C4-2B (cell line): ENCODE data around the gene SZT2.
"Not testable (repeated sequence)": the region's sequence is repeated elsewhere in the genome, so short reads cannot be mapped to it uniquely, and the experiment has no call there.

Experiments
- H3K27ac ChIP-seq: fragments of 450-650 bp; 2 replicates; pipeline ENCODE4 v1.5.1; 2017
- CTCF ChIP-seq: fragments of 450-650 bp; conservative IDR thresholded peaks from 2 replicates; pipeline ENCODE4 v1.5.1; 2017; ENCODE audit warnings: mild to moderate bottlenecking
- ZFX ChIP-seq: fragments of 450-650 bp; IDR thresholded peaks from 2 replicates; pipeline ENCODE4 v1.6.1; 2017

SZT2 gene

GRCh38 chr1:43464681-43465504 is 75.2 kb downstream of the SZT2 start:
- no peak overlapping the region for H3K27ac ChIP-seq

GRCh38 chr1:43465505-43466067 is 75.9 kb downstream of the SZT2 start:
- no peak for TF ChIP-seq CTCF
- TF ChIP-seq ZFX = no peak
- H3K27ac ChIP-seq = no peak overlapping the region

More at GRCh38 chr1:43464681-43465504, 75.2 kb downstream of the SZT2 start:
- TF ChIP-seq CTCF (no peak), ZFX (no peak)

- H3K27ac ChIP-seq = no peak overlapping the region
- TF ChIP-seq CTCF (no peak), ZFX (no peak)
These were observed 76.7 kb downstream of the SZT2 start for GRCh38 chr1:43466403-43466802.

GRCh38 chr1:43468414-43468813 is 78.7 kb downstream of the SZT2 start:
- no peak overlapping the region for H3K27ac ChIP-seq
- TF ChIP-seq ZFX (no peak), CTCF (no peak)

- TF ChIP-seq ZFX (no peak), CTCF (no peak)
- no peak overlapping the region for H3K27ac ChIP-seq
These were observed 80.2 kb downstream of the SZT2 start for GRCh38 chr1:43469932-43470331.

GRCh38 chr1:43472087-43472462 is 82.4 kb downstream of the SZT2 start:
- no peak overlapping the region for H3K27ac ChIP-seq
- TF ChIP-seq CTCF = no peak
- TF ChIP-seq ZFX = no peak

GRCh38 chr1:43472463-43473151 is 82.9 kb downstream of the SZT2 start:
- H3K27ac ChIP-seq = not testable (repeated sequence)
